ENCODE data around the gene ERBB4. TPM values are rescaled to one million over a fixed set of nuclear protein-coding genes. Genes with fewer than 3 reads are reported as not detected.

Gene ERBB4
- total RNA-seq, 1 donor from 2014 or later, result not detected

DNA sequence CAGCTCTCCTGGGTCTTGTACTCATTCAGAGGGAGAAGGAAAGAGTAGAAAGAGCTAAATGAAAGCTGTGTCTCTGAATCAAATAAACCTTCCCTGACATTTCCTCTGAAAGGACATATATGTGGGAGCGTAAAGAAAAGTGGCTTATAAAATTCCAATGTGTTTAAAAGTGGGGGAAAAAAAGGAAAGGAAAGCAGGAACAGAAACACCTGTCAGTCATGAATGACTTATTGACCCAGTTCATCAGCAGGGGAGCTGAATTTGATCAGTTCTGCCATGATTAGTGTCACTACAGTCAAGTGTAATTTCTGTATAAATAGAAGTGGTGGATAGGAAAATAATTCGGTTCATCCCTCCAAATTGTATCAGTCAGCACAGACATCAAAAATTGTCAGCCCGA lies 382.5 kb downstream of the ERBB4 start:
- Mint-ChIP-seq H3K4me1 (no peaks in the 10 kb centered on the region), H3K36me3 (ENCODE audit: low read depth) (no peaks in the 10 kb centered on the region), H3K9me3 (no peaks in the 10 kb centered on the region), H3K4me3 (no peak overlapping the region), H3K27ac (no peak overlapping the region), H3K27me3 (no peaks in the 10 kb centered on the region)
- intact Hi-C loops (cut with micrococcal nuclease), result no loop called here
- DNase-seq, result no peak

DNA sequence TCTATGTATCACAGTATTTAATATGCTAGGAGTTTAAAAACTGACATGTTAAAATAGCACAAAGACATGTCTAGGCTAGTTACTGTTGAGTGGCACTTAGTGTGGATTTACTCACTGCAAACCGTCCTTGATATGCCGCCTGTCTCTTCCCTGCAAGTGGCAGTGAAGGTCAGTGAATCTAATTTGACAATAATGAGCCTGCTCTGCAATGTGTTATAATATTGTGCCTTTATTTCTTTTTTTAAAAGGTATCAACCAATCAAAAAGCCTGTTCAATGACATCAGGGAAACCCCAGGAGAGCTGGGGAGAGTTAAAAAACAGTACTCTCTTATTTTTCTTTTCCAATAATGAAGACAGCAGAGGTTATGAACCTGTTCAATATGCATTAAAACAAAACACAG lies 384.1 kb downstream of the ERBB4 start:
- no peaks in the 10 kb centered on the region for H3K4me1 Mint-ChIP-seq
- no peak overlapping the region for H3K4me3 Mint-ChIP-seq
- DNase-seq, result no peak
- H3K27me3 Mint-ChIP-seq, result no peaks in the 10 kb centered on the region
- intact Hi-C loops (cut with micrococcal nuclease), result no loop called here
- no peaks in the 10 kb centered on the region for H3K9me3 Mint-ChIP-seq
- no peaks in the 10 kb centered on the region for H3K36me3 Mint-ChIP-seq (ENCODE audit: low read depth)
- H3K27ac Mint-ChIP-seq, result no peak overlapping the region

DNA sequence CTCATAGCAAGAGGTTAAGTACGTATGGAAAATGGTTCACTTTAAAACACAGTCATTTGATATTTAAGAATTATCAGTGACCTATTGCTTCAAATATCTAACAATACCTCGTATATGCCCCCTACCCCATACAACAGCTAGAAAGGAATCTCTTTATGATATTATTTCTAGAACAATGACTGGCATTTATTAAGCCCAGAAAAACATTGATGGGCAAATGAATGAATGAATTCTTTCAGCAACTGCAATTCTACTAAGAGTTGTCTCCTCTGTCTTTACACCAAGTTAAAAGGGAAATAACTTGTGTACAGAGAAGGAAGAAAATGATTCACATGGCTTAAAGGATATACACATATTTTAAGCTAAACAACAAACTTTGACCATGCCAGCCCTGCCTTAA lies 384.7 kb downstream of the ERBB4 start:
- Mint-ChIP-seq H3K4me1 (no peaks in the 10 kb centered on the region), H3K4me3 (no peak overlapping the region), H3K27ac (no peak overlapping the region), H3K36me3 (ENCODE audit: low read depth) (no peaks in the 10 kb centered on the region), H3K9me3 (no peaks in the 10 kb centered on the region), H3K27me3 (no peaks in the 10 kb centered on the region)
- no peak for DNase-seq
- intact Hi-C loops (cut with micrococcal nuclease), result no loop called here

DNA sequence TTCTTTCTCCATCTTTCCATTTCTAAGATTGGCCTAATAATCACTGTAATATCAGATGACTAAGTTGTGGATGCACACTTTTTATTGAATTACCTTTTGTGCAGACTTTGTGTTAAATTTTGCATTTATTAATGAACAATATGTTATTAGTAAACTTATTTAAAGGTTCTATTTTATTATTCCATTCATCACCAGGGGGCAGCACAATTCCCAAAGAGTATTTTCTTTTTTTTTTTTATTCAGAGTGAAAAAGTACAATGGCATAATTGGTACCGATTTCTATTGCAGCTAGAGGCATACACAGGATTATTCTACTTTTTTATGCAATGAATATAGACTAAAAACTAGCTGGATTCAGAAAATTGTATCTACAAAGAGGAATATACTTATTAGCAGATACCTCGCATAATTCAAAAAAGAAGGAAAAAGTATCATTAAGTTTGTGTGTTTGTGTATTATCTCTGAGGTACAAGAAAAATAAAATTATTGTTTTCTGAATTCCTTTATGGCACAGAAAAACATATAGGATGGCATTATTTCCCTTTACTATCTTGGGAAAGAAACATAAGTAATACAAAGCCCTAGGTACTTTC lies 390.6 kb downstream of the ERBB4 start:
- intact Hi-C loops (cut with micrococcal nuclease), result loop anchor here (5.0 kb wide), 1 partner anchor 419 kb away; no protein-coding TSS in a partner anchor
- Mint-ChIP-seq H3K4me3 (no peak overlapping the region), H3K27me3 (no peaks in the 10 kb centered on the region), H3K9me3 (no peaks in the 10 kb centered on the region), H3K4me1 (no peaks in the 10 kb centered on the region), H3K36me3 (ENCODE audit: low read depth) (no peaks in the 10 kb centered on the region), H3K27ac (no peak overlapping the region)
- no peak for DNase-seq

DNA sequence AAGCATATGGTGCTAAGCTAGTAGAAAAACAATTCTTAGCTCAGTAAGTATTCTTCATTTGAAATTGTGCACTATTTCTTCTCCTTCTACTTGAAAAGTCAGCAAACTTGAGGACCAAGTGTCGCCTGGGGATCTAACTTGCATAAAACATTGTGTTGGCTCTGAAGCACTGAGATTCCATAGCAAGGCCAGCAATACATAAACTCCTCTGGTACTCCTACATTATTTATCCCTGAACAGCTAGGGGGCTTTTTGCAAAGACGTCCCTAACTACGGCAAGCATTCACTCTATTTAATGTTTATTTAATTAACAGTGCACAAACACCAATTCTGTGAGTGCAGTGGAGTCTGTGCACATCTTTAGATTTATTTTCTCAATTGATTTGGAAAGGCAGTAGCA lies 392.2 kb downstream of the ERBB4 start:
- intact Hi-C loops (cut with micrococcal nuclease), result loop anchor here (5.0 kb wide), 1 partner anchor 421 kb away; no protein-coding TSS in a partner anchor

DNA sequence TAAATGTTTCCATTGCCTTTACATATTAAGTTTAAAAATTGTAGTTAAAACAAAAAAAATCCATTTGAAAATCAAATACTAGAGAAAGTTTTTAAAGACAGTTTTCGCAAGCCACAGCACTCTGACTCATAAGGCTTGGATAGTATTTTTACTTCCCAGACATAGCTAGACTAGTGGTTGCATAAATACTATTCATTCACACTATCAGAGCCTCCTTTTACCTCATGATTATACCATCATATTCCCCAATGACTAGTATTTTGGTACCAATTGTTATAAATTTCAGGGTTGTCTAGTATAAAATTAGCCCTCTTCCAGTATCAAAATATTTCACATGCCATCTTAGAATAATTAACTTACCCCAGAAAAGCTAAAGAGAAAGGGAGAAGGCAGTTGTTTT lies 393.5 kb downstream of the ERBB4 start:
- Mint-ChIP-seq H3K27ac (no peak overlapping the region), H3K9me3 (no peaks in the 10 kb centered on the region), H3K36me3 (ENCODE audit: low read depth) (no peaks in the 10 kb centered on the region), H3K4me3 (no peak overlapping the region), H3K27me3 (no peaks in the 10 kb centered on the region), H3K4me1 (no peaks in the 10 kb centered on the region)
- DNase-seq, result no peak
- intact Hi-C loops (cut with micrococcal nuclease), result loop anchor here (5.0 kb wide), 1 partner anchor 422 kb away; no protein-coding TSS in a partner anchor

More for the DNA sequence above, 392.2 kb downstream of the ERBB4 start:
- Mint-ChIP-seq H3K36me3 (ENCODE audit: low read depth) (no peaks in the 10 kb centered on the region), H3K27ac (no peak overlapping the region), H3K27me3 (no peaks in the 10 kb centered on the region), H3K4me1 (no peaks in the 10 kb centered on the region), H3K4me3 (no peak overlapping the region), H3K9me3 (no peaks in the 10 kb centered on the region)
- DNase-seq, result no peak

GRCh38 chr2:212142631-212143030 lies 396.0 kb downstream of the ERBB4 start:
- Mint-ChIP-seq H3K27me3 (no peaks in the 10 kb centered on the region), H3K36me3 (ENCODE audit: low read depth) (no peaks in the 10 kb centered on the region), H3K27ac (no peak overlapping the region), H3K9me3 (no peaks in the 10 kb centered on the region), H3K4me3 (no peak overlapping the region), H3K4me1 (no peaks in the 10 kb centered on the region)
- DNase-seq, result no peak
- intact Hi-C loops (cut with micrococcal nuclease), result no loop called here

- Mint-ChIP-seq H3K36me3 (ENCODE audit: low read depth) (no peaks in the 10 kb centered on the region), H3K9me3 (no peaks in the 10 kb centered on the region), H3K27me3 (no peaks in the 10 kb centered on the region), H3K4me3 (no peak overlapping the region), H3K4me1 (no peaks in the 10 kb centered on the region), H3K27ac (no peak overlapping the region)
- intact Hi-C loops (cut with micrococcal nuclease), result no loop called here
- no peak for DNase-seq
Observed at GRCh38 chr2:212141499-212141898, 397.1 kb downstream of the ERBB4 start.

DNA sequence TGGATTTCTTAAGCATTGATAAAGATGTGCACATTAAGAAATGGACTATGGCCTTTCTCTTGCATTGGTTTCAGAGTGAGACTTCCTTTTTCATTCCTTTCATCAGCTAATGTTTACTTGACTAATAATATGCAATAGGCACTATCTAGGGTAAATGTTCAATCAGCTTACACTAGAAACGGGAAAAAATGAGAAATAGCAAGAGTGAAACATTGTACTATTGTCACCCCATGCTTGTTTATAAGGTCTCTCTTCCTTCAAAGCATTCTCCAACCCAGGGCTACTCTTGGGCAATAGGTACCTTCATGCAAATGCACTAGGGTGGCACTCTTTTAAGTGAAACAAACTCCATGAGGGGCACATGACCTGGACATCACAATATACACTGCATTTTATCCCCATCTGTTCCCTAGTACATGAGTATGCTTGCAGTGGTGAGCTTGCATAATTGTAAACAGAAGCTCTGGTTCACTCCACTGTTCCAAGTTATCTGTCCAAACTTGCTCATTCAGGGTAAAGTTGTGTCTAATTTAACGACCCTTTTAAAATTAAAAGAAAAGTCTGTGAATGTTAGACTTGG lies 402.3 kb downstream of the ERBB4 start:
- no peaks in the 10 kb centered on the region for H3K36me3 Mint-ChIP-seq (ENCODE audit: low read depth)

DNA sequence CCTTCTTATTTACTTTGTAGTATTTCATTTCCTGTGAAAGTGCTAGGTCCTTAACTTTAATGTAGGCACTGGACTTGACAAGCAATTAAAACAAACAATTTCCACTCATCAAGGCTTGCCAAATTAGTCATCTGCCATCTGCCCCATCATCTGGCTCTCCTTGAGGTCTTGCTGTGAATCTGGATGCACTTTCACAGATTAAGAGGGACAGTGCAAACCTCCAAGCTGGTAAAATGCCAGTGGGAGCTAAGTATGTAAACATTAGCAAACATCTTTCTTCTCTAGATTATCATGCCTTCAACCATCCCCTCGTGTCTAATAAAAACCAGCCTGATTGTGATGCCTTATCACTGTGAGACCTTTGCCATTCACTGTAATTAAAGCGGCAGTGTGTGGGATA lies 402.9 kb downstream of the ERBB4 start:
- H3K4me1 Mint-ChIP-seq, result no peaks in the 10 kb centered on the region
- no peaks in the 10 kb centered on the region for H3K9me3 Mint-ChIP-seq
- no peak overlapping the region for H3K4me3 Mint-ChIP-seq
- H3K36me3 Mint-ChIP-seq (ENCODE audit: low read depth), result no peaks in the 10 kb centered on the region
- intact Hi-C loops (cut with micrococcal nuclease), result no loop called here
- DNase-seq, result no peak
- H3K27me3 Mint-ChIP-seq, result no peaks in the 10 kb centered on the region
- H3K27ac Mint-ChIP-seq, result no peak overlapping the region

More for the DNA sequence above, 402.3 kb downstream of the ERBB4 start:
- no peak overlapping the region for H3K4me3 Mint-ChIP-seq
- H3K27ac Mint-ChIP-seq, result no peak overlapping the region
- no peaks in the 10 kb centered on the region for H3K9me3 Mint-ChIP-seq
- intact Hi-C loops (cut with micrococcal nuclease), result no loop called here
- no peak for DNase-seq
- no peaks in the 10 kb centered on the region for H3K27me3 Mint-ChIP-seq
- H3K4me1 Mint-ChIP-seq, result no peaks in the 10 kb centered on the region

DNA sequence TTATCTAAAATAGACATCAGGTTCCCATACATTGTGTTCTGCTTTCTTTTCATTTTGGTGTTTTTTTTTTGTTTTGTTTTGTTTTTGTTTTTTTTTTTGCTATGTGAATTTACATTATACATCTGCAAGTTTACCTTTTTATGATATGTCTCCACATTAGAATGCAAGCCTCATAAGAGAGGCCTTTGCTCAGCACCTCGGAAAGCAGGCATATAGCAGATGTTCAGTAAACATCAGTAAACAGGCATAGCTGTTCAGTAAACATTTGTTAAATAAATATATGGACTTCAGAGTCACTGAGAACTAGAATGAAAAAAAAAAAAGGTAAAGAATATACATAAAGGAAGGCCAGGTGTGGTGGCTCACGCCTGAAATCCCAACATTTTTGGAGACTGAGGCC lies 405.3 kb downstream of the ERBB4 start:
- Mint-ChIP-seq H3K4me1 (no peaks in the 10 kb centered on the region), H3K27ac (no peak overlapping the region), H3K9me3 (no peaks in the 10 kb centered on the region), H3K27me3 (no peaks in the 10 kb centered on the region), H3K4me3 (no peak overlapping the region), H3K36me3 (ENCODE audit: low read depth) (no peaks in the 10 kb centered on the region)
- intact Hi-C loops (cut with micrococcal nuclease), result no loop called here
- no peak for DNase-seq

- no peak for DNase-seq
- Mint-ChIP-seq H3K27ac (no peak overlapping the region), H3K9me3 (no peaks in the 10 kb centered on the region), H3K4me1 (no peaks in the 10 kb centered on the region), H3K27me3 (no peaks in the 10 kb centered on the region), H3K4me3 (no peak overlapping the region), H3K36me3 (ENCODE audit: low read depth) (no peaks in the 10 kb centered on the region)
- intact Hi-C loops (cut with micrococcal nuclease), result no loop called here
Observed at GRCh38 chr2:212124598-212124997, 414.0 kb downstream of the ERBB4 start.

DNA sequence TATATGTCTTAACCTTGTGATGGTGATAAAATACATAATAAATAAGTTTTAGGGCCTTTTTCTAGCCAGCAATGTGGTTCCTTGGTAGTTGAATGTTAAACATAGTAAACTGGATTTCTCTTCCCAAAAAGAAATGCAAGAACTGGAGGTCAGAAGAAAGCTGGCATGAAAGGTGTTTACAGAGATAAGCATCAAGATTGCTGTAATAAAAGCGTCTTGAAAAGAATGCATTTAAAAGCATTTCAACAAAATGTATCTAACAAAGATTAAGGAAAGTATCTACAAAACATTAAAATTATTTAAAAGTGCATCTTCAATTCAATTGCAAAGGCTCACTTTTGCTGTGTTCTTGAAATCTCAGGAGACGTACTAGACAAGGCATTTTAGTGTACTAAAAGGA lies 419.0 kb downstream of the ERBB4 start:
- no peak for DNase-seq
- H3K4me3 Mint-ChIP-seq, result no peak overlapping the region
- H3K27me3 Mint-ChIP-seq, result no peaks in the 10 kb centered on the region
- no peaks in the 10 kb centered on the region for H3K9me3 Mint-ChIP-seq
- intact Hi-C loops (cut with micrococcal nuclease), result no loop called here
- H3K27ac Mint-ChIP-seq, result no peak overlapping the region
- no peaks in the 10 kb centered on the region for H3K36me3 Mint-ChIP-seq (ENCODE audit: low read depth)
- no peaks in the 10 kb centered on the region for H3K4me1 Mint-ChIP-seq

- Mint-ChIP-seq H3K27ac (no peak overlapping the region), H3K9me3 (no peaks in the 10 kb centered on the region), H3K27me3 (no peaks in the 10 kb centered on the region), H3K36me3 (ENCODE audit: low read depth) (no peaks in the 10 kb centered on the region), H3K4me3 (no peak overlapping the region), H3K4me1 (no peaks in the 10 kb centered on the region)
- intact Hi-C loops (cut with micrococcal nuclease), result no loop called here
- DNase-seq, result no peak
Observed at GRCh38 chr2:212117926-212118325, 420.7 kb downstream of the ERBB4 start.

DNA sequence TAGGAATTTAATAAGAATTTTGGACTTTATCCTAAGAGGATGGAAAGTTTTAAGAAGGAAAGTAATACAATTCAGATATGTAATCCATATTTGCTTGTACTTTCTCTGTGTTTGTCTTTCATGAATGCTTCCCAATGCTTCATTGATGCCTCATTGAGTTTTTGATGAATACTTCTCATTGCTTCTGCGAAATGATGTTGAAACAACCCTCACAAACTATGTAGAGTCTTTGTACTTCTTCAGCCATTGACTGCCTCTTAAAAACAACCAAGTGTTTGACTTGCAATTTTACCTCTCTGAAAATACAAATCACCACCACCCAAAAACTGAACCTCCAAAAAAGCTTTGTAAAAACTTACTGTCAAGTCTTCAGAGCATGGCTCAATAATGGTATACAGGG lies 424.1 kb downstream of the ERBB4 start:
- H3K4me3 Mint-ChIP-seq, result no peak overlapping the region
- intact Hi-C loops (cut with micrococcal nuclease), result no loop called here

More for the DNA sequence above, 424.1 kb downstream of the ERBB4 start:
- Mint-ChIP-seq H3K9me3 (no peaks in the 10 kb centered on the region), H3K27ac (no peak overlapping the region), H3K4me1 (no peaks in the 10 kb centered on the region), H3K36me3 (ENCODE audit: low read depth) (no peaks in the 10 kb centered on the region), H3K27me3 (no peaks in the 10 kb centered on the region)
- no peak for DNase-seq
